ENCODE results near the gene UTP14C.
A peak's percentile ranks its signal among the peaks of the same experiment; 100 is the strongest.
"Not testable (repeated sequence)": the region's sequence is repeated elsewhere in the genome, so short reads cannot be mapped to it uniquely, and the experiment has no call there.

UTP14C gene

GRCh38 chr13:52053460-52053859, 29.0 kb downstream of the UTP14C start:
- no peak for DNase-seq
- Mint-ChIP-seq H3K4me3 (no peak overlapping the region), H3K4me1 (no peaks in the 10 kb centered on the region), H3K27ac (no peak overlapping the region), H3K9me3 (peaks cover 5 to 18% of the 10 kb centered on the region in 2 donors), H3K27me3 (no peaks in the 10 kb centered on the region)
- ATAC-seq, result no peak

DNA sequence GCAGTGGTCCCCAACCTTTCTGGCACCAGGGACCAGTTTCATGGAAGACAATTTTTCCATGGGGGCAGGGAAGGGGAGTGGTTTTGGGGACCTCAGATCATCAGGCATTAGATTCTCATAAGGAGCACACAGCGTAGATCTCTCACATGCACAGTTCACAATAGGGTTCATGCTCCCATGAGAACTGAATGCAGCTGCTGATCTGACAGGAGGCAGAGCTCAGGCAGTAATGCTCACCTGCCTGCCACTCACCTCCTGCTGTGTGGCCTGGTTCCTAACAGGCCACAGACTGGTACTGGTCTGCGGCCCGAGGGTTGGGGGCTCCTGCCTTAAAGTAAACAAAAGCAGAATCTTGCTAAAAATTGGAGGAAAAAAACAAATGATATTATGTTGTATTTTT, 36.6 kb downstream of the UTP14C start:
- not testable (repeated sequence) for H3K4me1 Mint-ChIP-seq, DNase-seq, H3K4me3 Mint-ChIP-seq, H3K27me3 Mint-ChIP-seq, ATAC-seq, H3K27ac Mint-ChIP-seq
- peaks cover 9 to 20% of the 10 kb centered on the region in 2 donors for H3K9me3 Mint-ChIP-seq

GRCh38 chr13:52061587-52061986, 37.1 kb downstream of the UTP14C start:
- Mint-ChIP-seq H3K4me1 (no peaks in the 10 kb centered on the region), H3K27me3 (no peaks in the 10 kb centered on the region), H3K4me3 (no peak overlapping the region), H3K27ac (no peak overlapping the region), H3K9me3 (peaks cover 9 to 20% of the 10 kb centered on the region in 2 donors)
- no peak for ATAC-seq
- no peak for DNase-seq

GRCh38 chr13:52067237-52067636, 42.7 kb downstream of the UTP14C start:
- H3K27ac Mint-ChIP-seq, result no peak overlapping the region
- no peak overlapping the region for H3K4me3 Mint-ChIP-seq
- DNase-seq, result no peak
- peaks cover 13 to 38% of the 10 kb centered on the region in 2 donors for H3K9me3 Mint-ChIP-seq
- no peak for ATAC-seq
- peaks cover 19% of the 10 kb centered on the region for H3K27me3 Mint-ChIP-seq
- H3K4me1 Mint-ChIP-seq, result peaks cover 13% of the 10 kb centered on the region

- H3K4me1 Mint-ChIP-seq, result peaks cover 13% of the 10 kb centered on the region
- no peak overlapping the region for H3K4me3 Mint-ChIP-seq
- ATAC-seq (peak; percentile 87), DNase-seq (peak in 1 of 2 donors; percentile 10)
- H3K27me3 Mint-ChIP-seq, result peaks cover 37% of the 10 kb centered on the region
- no peak overlapping the region for H3K27ac Mint-ChIP-seq
- peaks cover 8 to 29% of the 10 kb centered on the region in 2 donors for H3K9me3 Mint-ChIP-seq
Observed at GRCh38 chr13:52070929-52071523, 46.5 kb downstream of the UTP14C start.

Data from stimulated activated naive CD8-positive, alpha-beta T cell treated with anti-CD3 and anti-CD28 coated beads, Interleukin-15, amount 100 ng/mL, for 72 hours (primary cell).